ENCODE measurements around the gene UMAD1. TPM values are rescaled to one million over a fixed set of nuclear protein-coding genes. Genes with fewer than 3 reads are reported as not detected.

UMAD1 gene
- polyA plus RNA-seq, 6 donors from 2014 or later = 23.1 to 33.9 (median 30.1) TPM

- no peaks in the 10 kb centered on the region for H3K9me3 Mint-ChIP-seq
- H3K4me3 Mint-ChIP-seq = peak overlapping the region in 1 of 8 donors; percentile 20
- H3K27me3 Mint-ChIP-seq = no peaks in the 10 kb centered on the region
- no peak for DNase-seq
- peaks cover 20 to 36% (median 26%) of the 10 kb centered on the region in 3 donors for H3K4me1 Mint-ChIP-seq
- ATAC-seq (ENCODE audit: low read depth in 2 of 2) = no peak
- H3K36me3 Mint-ChIP-seq = peaks cover 4 to 8% of the 10 kb centered on the region in 2 donors
- H3K27ac Mint-ChIP-seq = peak overlapping the region in 3 of 6 donors; percentile 2 to 5 (median 4)
Observed at GRCh38 chr7:7832518-7832917, 192.0 kb downstream of the UMAD1 start.

DNA sequence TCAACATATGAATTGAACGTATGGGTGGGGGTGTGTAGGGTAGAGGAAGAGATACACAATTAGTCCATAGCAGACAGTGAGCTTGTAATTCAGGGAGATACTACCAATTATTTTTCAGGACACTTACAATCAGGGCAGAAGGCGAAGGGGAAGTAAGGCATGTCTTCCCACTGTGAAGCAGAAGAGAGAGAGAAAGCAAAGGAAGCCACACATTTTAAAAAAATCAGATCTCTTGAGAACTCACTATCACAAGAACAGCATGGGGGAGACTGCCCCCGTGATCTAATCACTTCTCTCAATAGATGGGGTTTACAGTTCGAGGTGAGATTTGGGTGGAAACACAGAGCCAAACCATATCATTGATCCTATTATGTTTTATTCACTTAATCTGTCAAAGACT lies 194.2 kb downstream of the UMAD1 start:
- H3K4me1 Mint-ChIP-seq = peaks cover 25 to 48% (median 40%) of the 10 kb centered on the region in 3 donors
- peak overlapping the region in 4 of 6 donors; percentile 12 to 32 (median 22) for H3K27ac Mint-ChIP-seq
- peaks cover 0 to 15% of the 10 kb centered on the region in 2 donors for H3K36me3 Mint-ChIP-seq
- H3K9me3 Mint-ChIP-seq = peaks cover 0 to 4% (median 0%) of the 10 kb centered on the region in 7 donors
- H3K4me3 Mint-ChIP-seq = peak overlapping the region in 4 of 8 donors; percentile 26 to 53 (median 48)
- DNase-seq (no peak), ATAC-seq (ENCODE audit: low read depth in 2 of 2) (peak; percentile 23 to 52)
- no peaks in the 10 kb centered on the region for H3K27me3 Mint-ChIP-seq

DNA sequence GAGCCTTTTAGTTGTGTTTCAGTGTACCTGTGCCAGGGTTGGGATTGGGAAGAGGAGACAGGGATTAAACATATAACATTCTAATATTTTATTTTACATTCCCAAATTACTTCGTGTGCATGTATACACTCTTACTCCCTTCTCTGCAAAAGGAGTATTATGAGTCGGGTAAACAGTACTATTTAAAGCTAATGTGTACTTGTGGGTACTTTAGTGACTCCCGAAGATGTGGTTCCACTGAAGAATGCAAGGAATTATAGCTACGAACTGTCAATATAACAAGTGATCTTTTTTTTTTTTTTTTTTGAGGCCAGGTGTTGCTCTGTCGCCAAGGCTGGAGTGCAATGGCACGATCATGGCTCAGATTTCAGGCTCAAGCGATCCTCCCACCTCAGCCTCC lies 200.5 kb downstream of the UMAD1 start:
- no peak for DNase-seq

DNA sequence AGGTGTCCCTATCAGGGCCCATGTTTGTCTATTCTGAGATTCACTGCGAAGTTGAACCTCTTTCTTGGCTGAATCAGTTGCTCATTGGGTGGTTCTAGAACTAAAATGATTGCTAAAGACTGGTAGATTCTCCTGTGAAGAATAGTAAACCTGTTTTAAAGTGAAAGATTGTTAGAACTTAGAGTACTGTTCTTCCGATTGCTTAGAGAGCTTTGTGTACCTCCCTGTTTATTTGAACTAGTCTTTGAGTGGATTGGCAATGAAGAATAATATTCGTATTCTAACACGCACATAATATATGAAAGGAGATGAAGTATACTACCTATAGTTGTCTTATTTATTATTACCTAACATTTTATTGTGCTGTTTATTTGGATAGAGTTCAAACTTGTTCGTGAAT lies 202.7 kb downstream of the UMAD1 start:
- peaks cover under 1 to 11% of the 10 kb centered on the region in 2 donors for H3K36me3 Mint-ChIP-seq
- peaks cover 11 to 35% (median 21%) of the 10 kb centered on the region in 3 donors for H3K4me1 Mint-ChIP-seq
- no peak for ATAC-seq (ENCODE audit: low read depth in 2 of 2)
- no peak overlapping the region for H3K4me3 Mint-ChIP-seq
- H3K27ac Mint-ChIP-seq = peak overlapping the region in 2 of 6 donors; percentile 62 to 66
- H3K9me3 Mint-ChIP-seq = peaks cover 0 to 7% (median 0%) of the 10 kb centered on the region in 7 donors
- DNase-seq = no peak
- H3K27me3 Mint-ChIP-seq = no peaks in the 10 kb centered on the region

More for the DNA sequence above, 200.5 kb downstream of the UMAD1 start:
- Mint-ChIP-seq H3K27ac (no peak overlapping the region), H3K9me3 (peaks cover 0 to 7% (median 0%) of the 10 kb centered on the region in 7 donors), H3K4me1 (peaks cover 13 to 44% (median 31%) of the 10 kb centered on the region in 3 donors), H3K4me3 (no peak overlapping the region), H3K36me3 (peaks cover 0 to 11% of the 10 kb centered on the region in 2 donors), H3K27me3 (no peaks in the 10 kb centered on the region)
- ATAC-seq (ENCODE audit: low read depth in 2 of 2) = no peak

DNA sequence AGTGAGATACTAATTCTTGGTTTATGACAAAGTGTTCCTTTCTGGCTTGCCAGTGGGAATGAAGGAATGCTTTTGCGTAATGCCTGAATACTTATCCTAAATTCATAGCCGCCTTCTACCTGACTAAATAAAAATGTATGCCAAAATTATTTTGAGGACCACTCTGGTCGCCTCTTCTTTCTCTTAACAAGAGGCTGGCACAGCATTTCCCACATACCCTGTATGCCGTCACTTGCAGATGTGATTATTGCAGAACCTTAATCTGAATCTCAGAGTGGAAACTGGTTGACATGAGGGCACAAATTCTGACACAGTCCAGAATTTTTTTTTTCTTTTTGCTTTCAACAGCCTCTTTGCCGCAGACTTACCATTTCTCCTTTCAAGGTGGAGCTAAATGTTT lies 203.4 kb downstream of the UMAD1 start:
- H3K27me3 Mint-ChIP-seq = no peaks in the 10 kb centered on the region
- H3K9me3 Mint-ChIP-seq = peaks cover 0 to 9% (median 0%) of the 10 kb centered on the region in 7 donors
- peaks cover 3 to 11% of the 10 kb centered on the region in 2 donors for H3K36me3 Mint-ChIP-seq
- peak overlapping the region in 2 of 6 donors; percentile 15 to 51 for H3K27ac Mint-ChIP-seq
- H3K4me1 Mint-ChIP-seq = peaks cover 15 to 39% (median 23%) of the 10 kb centered on the region in 3 donors
- H3K4me3 Mint-ChIP-seq = no peak overlapping the region
- ATAC-seq (ENCODE audit: low read depth in 2 of 2) (no peak), DNase-seq (no peak)

- H3K27ac Mint-ChIP-seq = peak overlapping the region; percentile 1 to 96 (median 82)
- H3K36me3 Mint-ChIP-seq = peaks cover 0 to 8% of the 10 kb centered on the region in 2 donors
- peaks cover 0 to 16% (median 7%) of the 10 kb centered on the region in 7 donors for H3K9me3 Mint-ChIP-seq
- no peaks in the 10 kb centered on the region for H3K27me3 Mint-ChIP-seq
- peak overlapping the region in 7 of 8 donors; percentile 9 to 80 (median 55) for H3K4me3 Mint-ChIP-seq
- peaks cover 16 to 38% (median 27%) of the 10 kb centered on the region in 3 donors for H3K4me1 Mint-ChIP-seq
- ATAC-seq (ENCODE audit: low read depth in 2 of 2) (no peak), DNase-seq (no peak)
Observed at GRCh38 chr7:7848246-7848645, 207.7 kb downstream of the UMAD1 start.

- Mint-ChIP-seq H3K27ac (no peak overlapping the region), H3K27me3 (no peaks in the 10 kb centered on the region), H3K9me3 (peaks cover 0 to 20% (median 12%) of the 10 kb centered on the region in 7 donors), H3K36me3 (peaks cover 3 to 8% of the 10 kb centered on the region in 2 donors), H3K4me1 (peaks cover 15 to 32% (median 27%) of the 10 kb centered on the region in 3 donors), H3K4me3 (no peak overlapping the region)
- no peak for DNase-seq
- no peak for ATAC-seq (ENCODE audit: low read depth in 2 of 2)
Observed at GRCh38 chr7:7848892-7849291, 208.3 kb downstream of the UMAD1 start.

GRCh38 chr7:7850150-7850549 lies 209.6 kb downstream of the UMAD1 start:
- no peak overlapping the region for H3K27ac Mint-ChIP-seq

GRCh38 chr7:7851381-7851780 lies 210.8 kb downstream of the UMAD1 start:
- H3K4me3 Mint-ChIP-seq = no peak overlapping the region
- no peak overlapping the region for H3K27ac Mint-ChIP-seq
- DNase-seq (no peak), ATAC-seq (ENCODE audit: low read depth in 2 of 2) (no peak)
- peaks cover 27 to 41% (median 35%) of the 10 kb centered on the region in 3 donors for H3K4me1 Mint-ChIP-seq
- H3K27me3 Mint-ChIP-seq = no peaks in the 10 kb centered on the region
- peaks cover 15 to 24% of the 10 kb centered on the region in 2 donors for H3K36me3 Mint-ChIP-seq
- peaks cover 6 to 42% (median 30%) of the 10 kb centered on the region in 7 donors for H3K9me3 Mint-ChIP-seq

More at GRCh38 chr7:7850150-7850549, 209.6 kb downstream of the UMAD1 start:
- Mint-ChIP-seq H3K4me3 (no peak overlapping the region), H3K9me3 (peaks cover 0 to 30% (median 21%) of the 10 kb centered on the region in 7 donors), H3K4me1 (peaks cover 19 to 32% (median 27%) of the 10 kb centered on the region in 3 donors), H3K36me3 (peaks cover 8 to 14% of the 10 kb centered on the region in 2 donors), H3K27me3 (no peaks in the 10 kb centered on the region)
- ATAC-seq (ENCODE audit: low read depth in 2 of 2) (no peak), DNase-seq (no peak)

DNA sequence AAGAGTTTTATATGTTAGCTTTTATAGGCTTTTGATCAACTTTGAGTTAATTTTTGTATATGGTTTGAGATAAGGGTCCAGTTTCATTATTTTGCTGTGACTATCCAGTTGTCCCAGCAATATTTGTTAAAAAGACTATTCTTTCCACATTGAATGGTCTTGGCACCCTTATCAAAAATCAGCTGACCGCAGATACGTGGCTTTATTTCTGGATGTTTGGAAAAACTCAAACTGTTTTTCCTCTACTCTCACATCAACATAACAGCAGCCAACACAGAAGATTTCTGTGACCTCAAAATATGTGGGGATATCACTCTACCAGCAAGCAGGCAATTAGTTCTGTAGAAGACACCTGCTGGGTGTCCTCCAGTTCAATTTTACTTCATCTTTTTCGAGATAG lies 211.4 kb downstream of the UMAD1 start:
- peaks cover 30 to 45% (median 41%) of the 10 kb centered on the region in 3 donors for H3K4me1 Mint-ChIP-seq
- peaks cover 15 to 24% of the 10 kb centered on the region in 2 donors for H3K36me3 Mint-ChIP-seq
- peak overlapping the region in 2 of 6 donors; percentile 32 to 78 for H3K27ac Mint-ChIP-seq
- no peak overlapping the region for H3K4me3 Mint-ChIP-seq
- H3K27me3 Mint-ChIP-seq = no peaks in the 10 kb centered on the region
- H3K9me3 Mint-ChIP-seq = peaks cover 6 to 47% (median 36%) of the 10 kb centered on the region in 7 donors
- DNase-seq = no peak
- ATAC-seq (ENCODE audit: low read depth in 2 of 2) = no peak

- Mint-ChIP-seq H3K36me3 (peaks cover 6 to 24% of the 10 kb centered on the region in 2 donors), H3K27ac (peak overlapping the region; percentile 24 to 97 (median 89)), H3K9me3 (peaks cover 6 to 47% (median 30%) of the 10 kb centered on the region in 7 donors), H3K4me3 (peak overlapping the region; percentile 48 to 86 (median 70)), H3K27me3 (no peaks in the 10 kb centered on the region), H3K4me1 (peaks cover 29 to 32% (median 30%) of the 10 kb centered on the region in 3 donors)
- ATAC-seq (ENCODE audit: low read depth in 2 of 2) (peak; percentile 94 to 96), DNase-seq (peak; percentile 58)
Observed at GRCh38 chr7:7857143-7857583, 216.6 kb downstream of the UMAD1 start.

DNA sequence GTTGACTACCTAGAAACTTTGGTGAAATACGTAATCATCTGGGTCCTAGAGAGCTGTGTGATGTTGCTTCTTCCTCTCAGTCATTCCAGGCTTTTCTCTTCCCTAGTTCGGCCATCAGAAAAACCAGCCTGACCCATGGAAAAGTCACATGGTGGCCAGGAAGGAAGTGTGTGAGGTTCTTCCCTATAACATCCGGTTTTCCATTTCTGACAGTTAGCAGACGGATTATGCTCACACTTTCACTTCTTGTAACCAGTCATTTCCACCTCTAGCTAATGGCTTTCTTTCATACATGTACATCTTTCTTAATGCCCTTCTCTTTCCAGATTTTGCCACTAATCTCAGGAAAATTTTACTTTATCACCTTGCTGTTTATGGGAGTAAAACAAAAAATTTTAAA lies 218.0 kb downstream of the UMAD1 start:
- peaks cover 6 to 38% (median 24%) of the 10 kb centered on the region in 7 donors for H3K9me3 Mint-ChIP-seq
- H3K27ac Mint-ChIP-seq = peak overlapping the region; percentile 48 to 97 (median 97)
- H3K4me1 Mint-ChIP-seq = peaks cover 29 to 37% (median 30%) of the 10 kb centered on the region in 3 donors
- ATAC-seq (ENCODE audit: low read depth in 2 of 2) (no peak), DNase-seq (no peak)
- H3K27me3 Mint-ChIP-seq = no peaks in the 10 kb centered on the region
- peaks cover 6 to 24% of the 10 kb centered on the region in 2 donors for H3K36me3 Mint-ChIP-seq
- H3K4me3 Mint-ChIP-seq = peak overlapping the region; percentile 48 to 93 (median 84)

DNA sequence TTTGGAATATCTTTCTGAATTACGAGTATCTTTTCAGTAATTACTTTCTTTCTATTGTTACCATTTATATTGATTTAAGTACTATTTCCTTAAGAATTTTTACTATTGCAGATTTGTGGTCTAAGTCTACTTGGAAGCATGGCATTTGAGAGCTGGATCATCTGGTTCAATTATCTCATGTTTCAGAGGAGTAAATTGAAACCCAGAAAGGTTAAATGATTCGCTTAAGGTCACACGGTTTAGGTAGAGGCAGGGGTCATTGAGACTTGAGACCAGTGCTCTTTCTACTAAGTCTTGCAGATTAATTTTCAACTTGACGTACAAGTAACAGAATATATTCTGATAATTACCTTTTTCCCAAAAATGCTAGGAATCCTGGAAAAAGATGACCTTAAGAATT lies 218.9 kb downstream of the UMAD1 start:
- H3K27me3 Mint-ChIP-seq = no peaks in the 10 kb centered on the region
- H3K27ac Mint-ChIP-seq = peak overlapping the region in 1 of 6 donors; percentile 6
- no peak for DNase-seq
- peaks cover 6 to 30% (median 16%) of the 10 kb centered on the region in 7 donors for H3K9me3 Mint-ChIP-seq
- H3K4me1 Mint-ChIP-seq = peaks cover 28 to 38% (median 30%) of the 10 kb centered on the region in 3 donors
- no peak overlapping the region for H3K4me3 Mint-ChIP-seq
- ATAC-seq (ENCODE audit: low read depth in 2 of 2) = no peak
- peaks cover 6 to 16% of the 10 kb centered on the region in 2 donors for H3K36me3 Mint-ChIP-seq

GRCh38 chr7:7861211-7861633 lies 220.7 kb downstream of the UMAD1 start:
- Mint-ChIP-seq H3K4me1 (peaks cover 18 to 31% (median 24%) of the 10 kb centered on the region in 3 donors), H3K27me3 (no peaks in the 10 kb centered on the region), H3K27ac (peak overlapping the region in 1 of 6 donors; percentile 66), H3K9me3 (peaks cover 0 to 12% (median under 1%) of the 10 kb centered on the region in 7 donors), H3K36me3 (peaks cover under 1 to 1% of the 10 kb centered on the region in 2 donors), H3K4me3 (no peak overlapping the region)
- ATAC-seq (ENCODE audit: low read depth in 2 of 2) (no peak), DNase-seq (no peak)
